Activated T-helper 2 cell treated with anti-CD3 and anti-CD28 coated beads, Interferon-gamma antibody, Interleukin-2, Interleukin-4, amounts not matched to agents 10 μg/mL and 5 μg/mL and 100 μg/mL, durations not matched to agents 14 hours and 24 hours and 36 hours (primary cell): ENCODE results near the gene SPACA4. TPM values are rescaled to one million over a fixed set of nuclear protein-coding genes. Genes with fewer than 3 reads are reported as not detected.

Experiments
- DNase-seq: peaks from one replicate; pipeline ENCODE4 v3.0.0; 2021; ENCODE audit warnings: low spot score
- H3K27ac Mint-ChIP-seq: one replicate; pipeline ENCODE4 v1.8.0; 2021; ENCODE audit warnings: mixed read lengths
- H3K27me3 Mint-ChIP-seq: one replicate; pipeline ENCODE4 v1.8.0; 2021; ENCODE audit warnings: low read depth, mixed read lengths
- H3K36me3 Mint-ChIP-seq: one replicate; pipeline ENCODE4 v1.8.0; 2021; ENCODE audit warnings: low read depth, mixed read lengths
- H3K4me1 Mint-ChIP-seq: one replicate; pipeline ENCODE4 v1.8.0; 2021; ENCODE audit warnings: low read depth, mixed read lengths
- H3K4me3 Mint-ChIP-seq: one replicate; pipeline ENCODE4 v1.8.0; 2021; ENCODE audit warnings: low read depth, mild to moderate bottlenecking, moderate library complexity, mixed read lengths
- H3K9me3 Mint-ChIP-seq: one replicate; pipeline ENCODE4 v1.8.0; 2021; ENCODE audit warnings: mixed read lengths
- intact Hi-C: fragments of 100-400 bp; cut with micrococcal nuclease; formaldehyde crosslinking; loops from one replicate; pipeline ENCODE4 v1.15.1; 2023
- total RNA-seq: library from RNA; stranded (reverse); gene quantifications from 2 replicates; pipeline ENCODE4 v1.2.3, GENCODE V29; 2022

Gene SPACA4
- total RNA-seq, 1 donor from 2014 or later = not detected

GRCh38 chr19:48578891-48579290 lies 27.7 kb upstream of the SPACA4 start:
- Mint-ChIP-seq H3K27ac (no peak overlapping the region), H3K4me3 (no peak overlapping the region), H3K27me3 (peaks cover 1% of the 10 kb centered on the region), H3K4me1 (peaks cover under 1% of the 10 kb centered on the region), H3K9me3 (no peaks in the 10 kb centered on the region), H3K36me3 (peaks cover 2% of the 10 kb centered on the region)
- intact Hi-C loops = no loop called here
- no peak for DNase-seq

DNA sequence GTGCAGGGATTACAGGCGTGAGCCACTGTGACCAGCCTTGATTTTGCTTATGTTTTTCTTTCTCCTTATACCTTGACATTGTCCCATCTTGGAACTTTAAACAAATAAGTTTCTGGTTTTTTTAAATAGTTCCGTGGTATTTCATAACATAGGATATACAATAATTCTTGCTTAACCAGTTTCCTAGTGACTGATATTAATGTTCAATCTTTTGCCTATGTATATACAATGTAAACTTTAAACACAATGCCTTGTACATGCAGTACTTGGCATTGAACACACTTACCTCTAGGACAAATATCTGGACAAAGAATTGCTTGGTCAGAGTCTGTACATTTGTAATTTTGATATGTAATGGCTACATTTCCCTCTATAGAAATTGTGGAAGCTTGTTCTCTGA lies 24.4 kb upstream of the SPACA4 start:
- no peak overlapping the region for H3K27ac Mint-ChIP-seq
- DNase-seq = no peak
- H3K4me3 Mint-ChIP-seq = no peak overlapping the region
- peaks cover 6% of the 10 kb centered on the region for H3K36me3 Mint-ChIP-seq
- H3K9me3 Mint-ChIP-seq = no peaks in the 10 kb centered on the region
- intact Hi-C loops = no loop called here
- H3K4me1 Mint-ChIP-seq = peaks cover 5% of the 10 kb centered on the region
- H3K27me3 Mint-ChIP-seq = peaks cover 4% of the 10 kb centered on the region

- no peak for DNase-seq
- peaks cover 22% of the 10 kb centered on the region for H3K4me1 Mint-ChIP-seq
- no peaks in the 10 kb centered on the region for H3K9me3 Mint-ChIP-seq
- H3K27me3 Mint-ChIP-seq = peaks cover 4% of the 10 kb centered on the region
- no peak overlapping the region for H3K27ac Mint-ChIP-seq
- H3K36me3 Mint-ChIP-seq = peaks cover 8% of the 10 kb centered on the region
- intact Hi-C loops = no loop called here
- no peak overlapping the region for H3K4me3 Mint-ChIP-seq
Observed at GRCh38 chr19:48587387-48587786, 19.2 kb upstream of the SPACA4 start.

DNA sequence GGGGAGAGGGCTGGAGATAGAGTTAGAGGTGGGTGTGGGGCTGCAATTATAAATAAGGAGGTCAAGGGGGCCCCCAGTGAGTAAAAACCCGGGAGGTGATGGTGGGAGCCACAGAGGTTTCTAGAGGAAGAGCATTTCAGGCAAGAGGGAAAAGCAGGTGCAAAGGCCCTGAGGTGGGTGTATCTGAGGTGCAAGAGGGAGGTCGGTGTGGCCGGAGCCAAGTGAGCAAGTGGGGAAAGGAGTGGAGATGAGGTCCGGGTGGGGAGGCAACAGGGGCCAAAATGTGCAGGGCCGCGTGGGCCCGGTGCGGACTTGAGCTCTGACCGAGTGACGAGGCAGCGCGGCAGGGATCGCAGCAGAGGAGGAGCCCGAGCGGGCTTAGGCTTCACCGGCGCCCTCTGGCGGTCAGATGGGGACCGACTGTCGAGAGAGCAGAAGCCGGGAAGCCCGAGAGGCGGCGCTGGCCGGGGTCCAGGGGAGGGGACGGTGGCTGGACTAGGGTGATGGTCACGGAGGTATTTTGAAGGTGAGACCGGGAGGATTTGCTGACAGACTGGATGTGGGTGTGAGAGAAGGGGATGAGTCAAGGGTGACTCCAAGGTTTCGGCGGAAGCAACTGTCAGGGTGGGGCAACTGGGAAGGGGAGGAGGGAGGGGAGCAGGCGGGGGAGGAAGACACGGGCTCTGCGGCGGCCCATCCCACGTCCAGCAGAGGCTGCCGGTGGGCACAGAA lies 17.7 kb upstream of the SPACA4 start:
- intact Hi-C loops = no loop called here

DNA sequence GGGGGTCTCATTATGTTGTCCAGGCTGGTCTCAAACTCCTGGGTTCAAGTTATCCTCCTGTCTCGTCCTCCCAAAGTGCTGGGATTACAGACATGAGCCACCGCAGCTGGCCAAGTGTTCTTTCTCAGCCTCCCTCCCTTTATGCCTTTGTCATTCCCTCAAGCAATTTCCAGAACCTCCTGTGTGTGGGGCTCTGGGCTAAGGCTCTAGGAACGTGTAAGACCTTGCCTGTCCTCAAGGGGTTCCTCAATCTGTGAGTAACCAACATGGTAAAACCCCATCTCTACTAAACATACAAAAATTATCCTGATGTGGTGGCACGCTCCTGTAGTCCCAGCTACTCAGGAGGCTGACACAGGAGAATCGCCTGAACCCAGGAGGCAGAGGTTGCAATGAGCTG lies 15.5 kb upstream of the SPACA4 start:
- no peak overlapping the region for H3K27ac Mint-ChIP-seq
- no peak for DNase-seq
- H3K4me3 Mint-ChIP-seq = no peak overlapping the region
- H3K36me3 Mint-ChIP-seq = peaks cover 4% of the 10 kb centered on the region
- peaks cover 17% of the 10 kb centered on the region for H3K4me1 Mint-ChIP-seq
- no peaks in the 10 kb centered on the region for H3K9me3 Mint-ChIP-seq
- intact Hi-C loops = no loop called here
- H3K27me3 Mint-ChIP-seq = peaks cover 1% of the 10 kb centered on the region

More for the DNA sequence above, 17.7 kb upstream of the SPACA4 start:
- peaks cover 4% of the 10 kb centered on the region for H3K27me3 Mint-ChIP-seq
- H3K4me3 Mint-ChIP-seq = peak overlapping the region; percentile 72
- H3K36me3 Mint-ChIP-seq = peaks cover 8% of the 10 kb centered on the region
- peak overlapping the region; percentile 52 for H3K27ac Mint-ChIP-seq
- DNase-seq = peak; percentile 80
- H3K9me3 Mint-ChIP-seq = no peaks in the 10 kb centered on the region
- peaks cover 22% of the 10 kb centered on the region for H3K4me1 Mint-ChIP-seq

- Mint-ChIP-seq H3K4me1 (peaks cover 9% of the 10 kb centered on the region), H3K27ac (peak overlapping the region; percentile 64), H3K27me3 (peaks cover 1% of the 10 kb centered on the region), H3K36me3 (no peaks in the 10 kb centered on the region), H3K9me3 (no peaks in the 10 kb centered on the region), H3K4me3 (peak overlapping the region; percentile 70)
- intact Hi-C loops = no loop called here
- no peak for DNase-seq
Observed at GRCh38 chr19:48595171-48595570, 11.4 kb upstream of the SPACA4 start.

GRCh38 chr19:48595833-48596232 lies 10.7 kb upstream of the SPACA4 start:
- H3K4me3 Mint-ChIP-seq = peak overlapping the region; percentile 76
- peaks cover 9% of the 10 kb centered on the region for H3K4me1 Mint-ChIP-seq
- no peaks in the 10 kb centered on the region for H3K36me3 Mint-ChIP-seq
- DNase-seq = no peak
- no peak overlapping the region for H3K27ac Mint-ChIP-seq
- H3K9me3 Mint-ChIP-seq = no peaks in the 10 kb centered on the region
- peaks cover 1% of the 10 kb centered on the region for H3K27me3 Mint-ChIP-seq
- intact Hi-C loops = no loop called here

- no peaks in the 10 kb centered on the region for H3K9me3 Mint-ChIP-seq
- DNase-seq = no peak
- peak overlapping the region; percentile 76 for H3K4me3 Mint-ChIP-seq
- H3K27me3 Mint-ChIP-seq = peaks cover 1% of the 10 kb centered on the region
- no peaks in the 10 kb centered on the region for H3K36me3 Mint-ChIP-seq
- intact Hi-C loops = no loop called here
- H3K4me1 Mint-ChIP-seq = peaks cover 9% of the 10 kb centered on the region
- H3K27ac Mint-ChIP-seq = no peak overlapping the region
Observed at GRCh38 chr19:48596237-48596636, 10.3 kb upstream of the SPACA4 start.

GRCh38 chr19:48596679-48597465 lies 9.7 kb upstream of the SPACA4 start:
- DNase-seq = peak; percentile 37
- peaks cover 8% of the 10 kb centered on the region for H3K4me1 Mint-ChIP-seq
- no peaks in the 10 kb centered on the region for H3K9me3 Mint-ChIP-seq
- H3K4me3 Mint-ChIP-seq = peak overlapping the region; percentile 76
- H3K36me3 Mint-ChIP-seq = no peaks in the 10 kb centered on the region
- peak overlapping the region; percentile 75 for H3K27ac Mint-ChIP-seq
- no peaks in the 10 kb centered on the region for H3K27me3 Mint-ChIP-seq
- intact Hi-C loops = no loop called here

DNA sequence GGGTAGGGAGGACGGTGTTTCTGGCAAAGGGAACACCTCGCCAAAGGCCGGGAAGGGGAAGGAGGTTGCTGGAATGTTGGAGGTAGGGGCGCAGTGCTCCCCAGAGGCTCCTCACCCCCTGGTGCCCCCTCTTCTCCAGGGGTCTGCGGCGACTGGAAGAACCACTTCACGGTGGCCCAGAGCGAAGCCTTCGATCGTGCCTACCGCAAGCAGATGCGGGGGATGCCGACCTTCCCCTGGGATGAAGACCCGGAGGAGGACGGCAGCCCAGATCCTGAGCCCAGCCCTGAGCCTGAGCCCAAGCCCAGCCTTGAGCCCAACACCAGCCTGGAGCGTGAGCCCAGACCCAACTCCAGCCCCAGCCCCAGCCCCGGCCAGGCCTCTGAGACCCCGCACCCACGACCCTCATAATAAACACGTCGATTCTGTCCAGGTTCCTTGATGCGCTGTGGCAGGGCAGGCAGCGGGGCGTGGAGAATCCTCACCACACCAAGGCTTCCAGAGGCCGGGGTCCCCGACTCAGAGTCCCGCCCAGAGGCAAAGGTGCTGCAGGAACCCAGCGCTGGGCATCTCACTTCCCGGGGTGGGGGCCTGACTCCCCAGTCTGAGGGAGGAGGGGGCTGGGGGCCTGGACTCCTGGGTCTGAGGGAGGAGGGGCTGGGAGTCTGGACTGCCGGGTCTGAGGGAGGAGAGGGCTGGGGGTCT lies 7.4 kb upstream of the SPACA4 start:
- H3K27ac Mint-ChIP-seq = no peak overlapping the region
- H3K4me3 Mint-ChIP-seq = no peak overlapping the region
- no peak for DNase-seq
- no peaks in the 10 kb centered on the region for H3K36me3 Mint-ChIP-seq
- intact Hi-C loops = no loop called here
- H3K4me1 Mint-ChIP-seq = peaks cover 5% of the 10 kb centered on the region
- H3K27me3 Mint-ChIP-seq = no peaks in the 10 kb centered on the region
- no peaks in the 10 kb centered on the region for H3K9me3 Mint-ChIP-seq

DNA sequence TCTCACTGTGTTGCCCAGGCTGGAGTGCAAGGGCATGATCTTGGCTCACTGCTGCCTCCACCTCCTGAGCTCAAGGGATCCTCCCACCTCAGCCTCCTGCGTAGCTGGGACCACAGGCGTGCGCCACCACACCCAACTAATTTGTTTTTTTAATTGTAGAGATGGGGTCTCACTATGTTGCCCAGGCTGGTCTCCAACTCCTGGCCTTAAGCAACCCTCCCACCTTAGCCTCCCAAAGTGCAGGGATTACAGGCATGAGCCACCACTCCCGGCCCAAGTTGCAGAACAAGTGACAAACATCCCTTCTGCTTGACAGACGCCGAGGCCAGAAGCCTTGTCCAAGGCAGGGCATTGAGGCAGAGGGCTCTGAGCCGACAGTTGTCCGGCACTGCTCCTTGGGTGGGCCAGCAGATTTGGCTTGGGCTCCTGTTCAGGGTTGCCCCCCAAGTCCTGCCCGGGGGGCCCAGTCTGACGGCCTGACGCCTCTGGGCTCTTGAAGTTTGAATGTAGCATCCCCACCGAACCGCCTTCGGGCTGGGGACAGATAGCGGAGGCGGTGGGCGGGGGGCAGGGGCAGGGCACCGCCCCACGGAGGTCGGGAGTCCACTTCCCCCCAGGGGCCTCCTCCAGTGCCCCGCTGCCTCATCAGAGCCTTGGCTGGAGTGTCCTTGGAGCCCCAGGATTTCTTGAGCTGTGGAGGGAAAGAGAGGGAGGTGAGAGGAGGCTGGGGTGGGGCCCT lies 5.7 kb upstream of the SPACA4 start:
- H3K4me1 Mint-ChIP-seq = peaks cover 4% of the 10 kb centered on the region
- no peak overlapping the region for H3K4me3 Mint-ChIP-seq
- no peaks in the 10 kb centered on the region for H3K9me3 Mint-ChIP-seq
- intact Hi-C loops = no loop called here
- no peaks in the 10 kb centered on the region for H3K27me3 Mint-ChIP-seq
- no peaks in the 10 kb centered on the region for H3K36me3 Mint-ChIP-seq
- no peak overlapping the region for H3K27ac Mint-ChIP-seq
- DNase-seq = no peak

DNA sequence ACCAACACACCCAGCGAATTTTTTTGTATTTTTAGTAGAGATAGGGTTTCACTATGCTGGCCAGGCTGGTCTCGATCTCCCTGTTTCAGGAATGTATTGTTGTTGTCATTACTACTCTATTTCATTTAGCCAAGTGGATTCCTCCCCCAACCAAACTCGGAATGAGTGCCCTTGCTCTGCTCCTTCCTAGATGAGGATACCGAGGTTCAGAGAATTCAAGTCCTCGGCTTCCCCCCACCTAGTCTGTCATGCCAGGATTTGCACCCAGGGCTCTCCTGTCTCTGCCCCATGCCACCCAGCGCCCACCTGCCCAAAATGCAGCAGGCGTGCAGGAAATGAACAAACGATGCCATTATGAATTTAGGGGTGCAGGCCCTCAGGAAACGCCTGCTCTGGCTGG lies 3.5 kb upstream of the SPACA4 start:
- intact Hi-C loops = no loop called here
- Mint-ChIP-seq H3K9me3 (no peaks in the 10 kb centered on the region), H3K27ac (no peak overlapping the region), H3K4me3 (no peak overlapping the region), H3K36me3 (no peaks in the 10 kb centered on the region), H3K27me3 (no peaks in the 10 kb centered on the region), H3K4me1 (no peaks in the 10 kb centered on the region)
- DNase-seq = no peak
